ENCODE measurements around the gene ZMYND12. TPM values are rescaled to one million over a fixed set of nuclear protein-coding genes. Genes with fewer than 3 reads are reported as not detected.

ZMYND12 gene
- polyA plus RNA-seq, 1 donor, result 1.3 TPM

- Histone ChIP-seq H3K4me3 (ENCODE audit: low read length) (no peak overlapping the region), H3K9me3 (ENCODE audit: control insufficient read depth, low read depth, low read length) (no peaks in the 10 kb centered on the region), H3K4me1 (ENCODE audit: control insufficient read depth, insufficient read depth, low read length) (peaks cover 8% of the 10 kb centered on the region), H3K27ac (ENCODE audit: low read length) (no peak overlapping the region), H3K36me3 (ENCODE audit: control insufficient read depth, insufficient read depth, low read length) (no peaks in the 10 kb centered on the region), H3K27me3 (ENCODE audit: control insufficient read depth, insufficient read depth, low read length) (no peaks in the 10 kb centered on the region)
- DNase-seq, result no peak
- 89% methylated on average over 3 of the region's 4 CpGs for WGBS (ENCODE audit: insufficient coverage, low lambda C conversion rate)
Observed at GRCh38 chr1:42424201-42424600, 31.6 kb downstream of the ZMYND12 start.

GRCh38 chr1:42423681-42424080 lies 32.1 kb downstream of the ZMYND12 start:
- H3K9me3 ChIP-seq (ENCODE audit: control insufficient read depth, low read depth, low read length), result no peaks in the 10 kb centered on the region
- 100% methylated on average over 1 of the region's 3 CpGs for WGBS (ENCODE audit: insufficient coverage, low lambda C conversion rate)
- H3K4me1 ChIP-seq (ENCODE audit: control insufficient read depth, insufficient read depth, low read length), result peaks cover 8% of the 10 kb centered on the region
- H3K27ac ChIP-seq (ENCODE audit: low read length), result no peak overlapping the region
- DNase-seq, result no peak
- no peaks in the 10 kb centered on the region for H3K27me3 ChIP-seq (ENCODE audit: control insufficient read depth, insufficient read depth, low read length)
- no peaks in the 10 kb centered on the region for H3K36me3 ChIP-seq (ENCODE audit: control insufficient read depth, insufficient read depth, low read length)
- H3K4me3 ChIP-seq (ENCODE audit: low read length), result no peak overlapping the region

GRCh38 chr1:42422737-42423136 lies 33.1 kb downstream of the ZMYND12 start:
- Histone ChIP-seq H3K27ac (ENCODE audit: low read length) (no peak overlapping the region), H3K27me3 (ENCODE audit: control insufficient read depth, insufficient read depth, low read length) (no peaks in the 10 kb centered on the region), H3K4me3 (ENCODE audit: low read length) (no peak overlapping the region), H3K9me3 (ENCODE audit: control insufficient read depth, low read depth, low read length) (no peaks in the 10 kb centered on the region), H3K36me3 (ENCODE audit: control insufficient read depth, insufficient read depth, low read length) (no peaks in the 10 kb centered on the region), H3K4me1 (ENCODE audit: control insufficient read depth, insufficient read depth, low read length) (peaks cover 8% of the 10 kb centered on the region)
- no peak for DNase-seq
- 50% methylated on average over 2 of the region's 9 CpGs for WGBS (ENCODE audit: insufficient coverage, low lambda C conversion rate)

GRCh38 chr1:42420911-42421585 lies 34.8 kb downstream of the ZMYND12 start:
- Histone ChIP-seq H3K27ac (ENCODE audit: low read length) (peak overlapping the region; percentile 9), H3K4me3 (ENCODE audit: low read length) (no peak overlapping the region), H3K9me3 (ENCODE audit: control insufficient read depth, low read depth, low read length) (no peaks in the 10 kb centered on the region), H3K27me3 (ENCODE audit: control insufficient read depth, insufficient read depth, low read length) (no peaks in the 10 kb centered on the region), H3K4me1 (ENCODE audit: control insufficient read depth, insufficient read depth, low read length) (peaks cover 8% of the 10 kb centered on the region), H3K36me3 (ENCODE audit: control insufficient read depth, insufficient read depth, low read length) (no peaks in the 10 kb centered on the region)
- no CpG with 5 or more reads among the region's 10 CpGs for WGBS (ENCODE audit: insufficient coverage, low lambda C conversion rate)
- peak; percentile 81 to 85 for DNase-seq

GRCh38 chr1:42420121-42420520 lies 35.7 kb downstream of the ZMYND12 start:
- WGBS (ENCODE audit: insufficient coverage, low lambda C conversion rate), result 95% methylated on average over 3 of the region's 7 CpGs
- H3K9me3 ChIP-seq (ENCODE audit: control insufficient read depth, low read depth, low read length), result no peaks in the 10 kb centered on the region
- DNase-seq, result no peak
- no peaks in the 10 kb centered on the region for H3K36me3 ChIP-seq (ENCODE audit: control insufficient read depth, insufficient read depth, low read length)
- H3K4me3 ChIP-seq (ENCODE audit: low read length), result no peak overlapping the region
- peaks cover 8% of the 10 kb centered on the region for H3K4me1 ChIP-seq (ENCODE audit: control insufficient read depth, insufficient read depth, low read length)
- no peak overlapping the region for H3K27ac ChIP-seq (ENCODE audit: low read length)
- H3K27me3 ChIP-seq (ENCODE audit: control insufficient read depth, insufficient read depth, low read length), result no peaks in the 10 kb centered on the region

GRCh38 chr1:42419126-42419821 lies 36.5 kb downstream of the ZMYND12 start:
- DNase-seq, result peak in 1 of 2 donors; percentile 18
- Histone ChIP-seq H3K36me3 (ENCODE audit: control insufficient read depth, insufficient read depth, low read length) (no peaks in the 10 kb centered on the region), H3K9me3 (ENCODE audit: control insufficient read depth, low read depth, low read length) (no peaks in the 10 kb centered on the region), H3K27me3 (ENCODE audit: control insufficient read depth, insufficient read depth, low read length) (no peaks in the 10 kb centered on the region), H3K4me1 (ENCODE audit: control insufficient read depth, insufficient read depth, low read length) (peaks cover 8% of the 10 kb centered on the region), H3K27ac (ENCODE audit: low read length) (no peak overlapping the region), H3K4me3 (ENCODE audit: low read length) (no peak overlapping the region)
- WGBS (ENCODE audit: insufficient coverage, low lambda C conversion rate), result no CpG with 5 or more reads among the region's 5 CpGs

- H3K4me3 ChIP-seq (ENCODE audit: low read length), result no peak overlapping the region
- no peak overlapping the region for H3K27ac ChIP-seq (ENCODE audit: low read length)
- WGBS (ENCODE audit: insufficient coverage, low lambda C conversion rate), result no CpG with 5 or more reads among the region's 1 CpG
- H3K36me3 ChIP-seq (ENCODE audit: control insufficient read depth, insufficient read depth, low read length), result no peaks in the 10 kb centered on the region
- H3K27me3 ChIP-seq (ENCODE audit: control insufficient read depth, insufficient read depth, low read length), result no peaks in the 10 kb centered on the region
- H3K9me3 ChIP-seq (ENCODE audit: control insufficient read depth, low read depth, low read length), result no peaks in the 10 kb centered on the region
- no peak for DNase-seq
- peaks cover 8% of the 10 kb centered on the region for H3K4me1 ChIP-seq (ENCODE audit: control insufficient read depth, insufficient read depth, low read length)
Observed at GRCh38 chr1:42418516-42418915, 37.3 kb downstream of the ZMYND12 start.

- Histone ChIP-seq H3K27me3 (ENCODE audit: control insufficient read depth, insufficient read depth, low read length) (no peaks in the 10 kb centered on the region), H3K27ac (ENCODE audit: low read length) (no peak overlapping the region), H3K4me3 (ENCODE audit: low read length) (no peak overlapping the region), H3K36me3 (ENCODE audit: control insufficient read depth, insufficient read depth, low read length) (no peaks in the 10 kb centered on the region), H3K9me3 (ENCODE audit: control insufficient read depth, low read depth, low read length) (no peaks in the 10 kb centered on the region), H3K4me1 (ENCODE audit: control insufficient read depth, insufficient read depth, low read length) (peaks cover 8% of the 10 kb centered on the region)
- WGBS (ENCODE audit: insufficient coverage, low lambda C conversion rate), result no CpG with 5 or more reads among the region's 3 CpGs
- DNase-seq, result no peak
Observed at GRCh38 chr1:42417166-42417565, 38.7 kb downstream of the ZMYND12 start.

GRCh38 chr1:42414551-42415496 lies 41.0 kb downstream of the ZMYND12 start:
- no peak overlapping the region for H3K4me3 ChIP-seq (ENCODE audit: low read length)
- no peaks in the 10 kb centered on the region for H3K36me3 ChIP-seq (ENCODE audit: control insufficient read depth, insufficient read depth, low read length)
- no peak for DNase-seq
- no peak overlapping the region for H3K27ac ChIP-seq (ENCODE audit: low read length)
- H3K9me3 ChIP-seq (ENCODE audit: control insufficient read depth, low read depth, low read length), result no peaks in the 10 kb centered on the region
- 100% methylated on average over 1 of the region's 17 CpGs for WGBS (ENCODE audit: insufficient coverage, low lambda C conversion rate)
- no peaks in the 10 kb centered on the region for H3K27me3 ChIP-seq (ENCODE audit: control insufficient read depth, insufficient read depth, low read length)
- H3K4me1 ChIP-seq (ENCODE audit: control insufficient read depth, insufficient read depth, low read length), result no peaks in the 10 kb centered on the region

- no CpG with 5 or more reads among the region's 1 CpG for WGBS (ENCODE audit: insufficient coverage, low lambda C conversion rate)
- H3K36me3 ChIP-seq (ENCODE audit: control insufficient read depth, insufficient read depth, low read length), result no peaks in the 10 kb centered on the region
- no peak overlapping the region for H3K4me3 ChIP-seq (ENCODE audit: low read length)
- no peaks in the 10 kb centered on the region for H3K9me3 ChIP-seq (ENCODE audit: control insufficient read depth, low read depth, low read length)
- H3K4me1 ChIP-seq (ENCODE audit: control insufficient read depth, insufficient read depth, low read length), result no peaks in the 10 kb centered on the region
- no peak overlapping the region for H3K27ac ChIP-seq (ENCODE audit: low read length)
- DNase-seq, result no peak
- H3K27me3 ChIP-seq (ENCODE audit: control insufficient read depth, insufficient read depth, low read length), result no peaks in the 10 kb centered on the region
Observed at GRCh38 chr1:42403880-42404400, 51.9 kb downstream of the ZMYND12 start.
